Liver (tissue), 3 donors: Measurements from ENCODE around the gene DUSP2.

Experiments
- CTCF ChIP-seq: fragments of 150-350 bp; IDR thresholded peaks from 2 replicates; pipeline ENCODE4 v1.5.1; 2017; ENCODE audit warnings: improper control_type of control experiment, low read depth, low read length; ENCODE audit not compliant: missing input control
- EGR1 ChIP-seq, 2 donors: IDR thresholded peaks; 2 replicates each; pipeline ENCODE4 v1.6.1; 2016 to 2018; ENCODE audit warnings: antibody characterized with exemption in 2 of 2, low read depth in 2 of 2
- REST ChIP-seq: IDR thresholded peaks from 2 replicates; pipeline ENCODE4 v1.6.1; 2016; ENCODE audit warnings: antibody characterized with exemption, mild to moderate bottlenecking
- SP1 ChIP-seq: IDR thresholded peaks from 2 replicates; pipeline ENCODE4 v1.6.1; 2018; ENCODE audit warnings: antibody characterized with exemption, mild to moderate bottlenecking
- donor health status: healthy.
- donor health status: healthy.

GRCh38 chr2:96097441-96097840 is 47.8 kb downstream of the DUSP2 start:
- TF ChIP-seq CTCF (no peak), REST (no peak), SP1 (no peak), EGR1 (IDR thresholded peaks at IDR 0.05; ENCODE audit: low read depth in 2 of 2) (no peak)
